Measurements from ENCODE around the gene CFAP46. TPM values are rescaled to one million over a fixed set of nuclear protein-coding genes. Genes with fewer than 3 reads are reported as not detected.
"Not testable (repeated sequence)": the region's sequence is repeated elsewhere in the genome, so short reads cannot be mapped to it uniquely, and the experiment has no call there.

The CFAP46 gene
- total and polyA plus RNA-seq, 2 of the 4 experiments (the other 2 are of a cell fraction), result 1.3 to 1.8 TPM

GRCh38 chr10:132965411-132966057, 23.2 kb upstream of the CFAP46 start:
- peaks cover 1% of the 10 kb centered on the region; the same call in 1 of the 2 replicates for H3K4me1 ChIP-seq (ENCODE audit: control insufficient read depth, insufficient read depth, low read length)

DNA sequence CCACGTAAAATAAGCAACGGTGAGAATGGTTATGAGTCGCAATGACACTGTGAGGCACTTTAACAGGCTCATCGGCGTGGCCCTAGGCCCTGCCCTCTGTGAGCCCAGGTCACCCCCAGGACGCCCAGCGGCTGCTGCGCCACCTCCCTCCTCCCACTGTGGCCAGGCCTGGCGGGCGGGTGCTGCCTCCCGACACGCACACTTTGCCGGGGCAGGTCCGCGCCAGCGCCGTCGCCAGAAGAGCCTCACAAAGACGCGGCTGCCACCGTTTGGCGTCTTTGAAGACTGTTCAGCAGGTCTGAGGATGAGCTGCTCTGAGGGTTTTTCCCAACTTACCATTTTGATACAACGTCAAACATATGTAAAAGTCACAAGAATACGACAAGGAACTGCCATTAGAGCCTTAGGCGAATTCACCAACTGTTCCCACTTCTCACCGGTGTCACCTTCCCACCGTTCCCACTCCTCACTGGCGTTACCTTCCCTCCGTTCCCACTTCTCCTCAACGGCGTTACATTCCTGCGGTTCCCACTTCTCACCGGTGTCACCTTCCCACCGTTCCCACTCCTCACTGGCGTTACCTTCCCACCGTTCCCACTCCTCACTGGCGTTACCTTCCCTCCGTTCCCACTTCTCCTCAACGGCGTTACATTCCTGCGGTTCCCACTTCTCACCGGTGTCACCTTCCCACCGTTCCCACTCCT, 22.5 kb upstream of the CFAP46 start:
- H4K8ac ChIP-seq (ENCODE audit: low read depth in 2 of 2, low read length in 2 of 2); H3K23ac ChIP-seq (ENCODE audit: low read depth, low read length); H3K36me3 ChIP-seq (ENCODE audit: control insufficient read depth, insufficient read depth, low read length); DNase-seq; H3K56ac ChIP-seq (ENCODE audit: extremely low read depth, insufficient read depth, low read length); dilution Hi-C loops (cut with HindIII; ENCODE audit: low sequenced_read_pairs, unreplicated experiment); ATAC-seq (ENCODE audit: low read depth); in situ Hi-C loops (cut with MboI; ENCODE audit: low sequenced_read_pairs); intact Hi-C loops (cut with micrococcal nuclease); H3K9ac ChIP-seq (ENCODE audit: low read depth, low read length); POLR2A ChIA-PET (ENCODE audit: unreplicated experiment); H3K18ac ChIP-seq (ENCODE audit: low read depth, low read length); H3K4ac ChIP-seq (ENCODE audit: low read depth, low read length); H3K14ac ChIP-seq (replicated peaks; ENCODE audit: low read depth, low read length); H3K4me3 ChIP-seq (ENCODE audit: insufficient read depth, low read depth, low read length); H2BK5ac ChIP-seq (ENCODE audit: low read depth, low read length, poor library complexity, severe bottlenecking); H3K4me2 ChIP-seq (ENCODE audit: low read depth, low read length); H3K9me1 ChIP-seq (ENCODE audit: insufficient read depth, low read length); H2AK9ac ChIP-seq (replicated peaks; ENCODE audit: low read depth, low read length, poor library complexity); H2AFZ ChIP-seq (replicated peaks; ENCODE audit: low read length, poor library complexity); H4K20me1 ChIP-seq (ENCODE audit: insufficient read depth, low read length); H3K79me1 ChIP-seq (ENCODE audit: low read depth in 1 of 2, low read length in 2 of 2); CTCF ChIA-PET; H3K9me3 ChIP-seq (ENCODE audit: control insufficient read depth, insufficient read depth, low read length); H2BK120ac ChIP-seq (ENCODE audit: low read depth, low read length); H4K91ac ChIP-seq (ENCODE audit: insufficient read depth, low read depth, low read length); H2BK15ac ChIP-seq (ENCODE audit: low read depth, low read length); H2AK5ac ChIP-seq (ENCODE audit: low read depth, low read length); H2BK20ac ChIP-seq (ENCODE audit: low read depth, low read length); BruUV-seq (replicated peaks); H3K27ac ChIP-seq (ENCODE audit: insufficient read depth, low read length); H3K4me1 ChIP-seq (ENCODE audit: control insufficient read depth, insufficient read depth, low read length); H4K5ac ChIP-seq (ENCODE audit: low read depth, low read length): not testable (repeated sequence)
- 56% methylated on average over 12 of the region's 43 CpGs; no CpG with 5 or more reads in 1 of the 2 experiments for WGBS, 2 experiments (ENCODE audit: extremely low coverage in 2 of 2, insufficient read length in 1 of 2)
- H3K27me3 ChIP-seq (ENCODE audit: control insufficient read depth, insufficient read depth, low read length), result peaks cover 38% of the 10 kb centered on the region

More at GRCh38 chr10:132965411-132966057, 23.2 kb upstream of the CFAP46 start:
- intact Hi-C loops (cut with micrococcal nuclease) (no loop called here), in situ Hi-C loops (cut with MboI; ENCODE audit: low sequenced_read_pairs) (no loop called here), dilution Hi-C loops (cut with HindIII; ENCODE audit: low sequenced_read_pairs, unreplicated experiment) (no loop called here)
- Histone ChIP-seq H2BK15ac (ENCODE audit: low read depth, low read length) (no peak overlapping the region), H2BK5ac (ENCODE audit: low read depth, low read length, poor library complexity, severe bottlenecking) (no peak overlapping the region), H2BK120ac (ENCODE audit: low read depth, low read length) (no peak overlapping the region), H3K9me1 (ENCODE audit: insufficient read depth, low read length) (no peaks in the 10 kb centered on the region; the same call in 1 of the 2 replicates), H3K9ac (ENCODE audit: low read depth, low read length) (no peak overlapping the region), H3K4me3 (ENCODE audit: insufficient read depth, low read depth, low read length) (no peak overlapping the region), H4K91ac (ENCODE audit: insufficient read depth, low read depth, low read length) (no peak overlapping the region), H3K79me1 (ENCODE audit: low read depth in 1 of 2, low read length in 2 of 2) (no peaks in the 10 kb centered on the region), H2AFZ (replicated peaks; ENCODE audit: low read length, poor library complexity) (no peak overlapping the region), H3K4ac (ENCODE audit: low read depth, low read length) (no peak overlapping the region), H3K27me3 (ENCODE audit: control insufficient read depth, insufficient read depth, low read length) (peaks cover 43% of the 10 kb centered on the region), H4K8ac (ENCODE audit: low read depth in 2 of 2, low read length in 2 of 2) (no peak overlapping the region), H4K20me1 (ENCODE audit: insufficient read depth, low read length) (no peaks in the 10 kb centered on the region), H3K14ac (replicated peaks; ENCODE audit: low read depth, low read length) (no peak overlapping the region), H3K4me2 (ENCODE audit: low read depth, low read length) (no peak overlapping the region), H2AK9ac (replicated peaks; ENCODE audit: low read depth, low read length, poor library complexity) (no peak overlapping the region), H2BK20ac (ENCODE audit: low read depth, low read length) (no peak overlapping the region), H3K36me3 (ENCODE audit: control insufficient read depth, insufficient read depth, low read length) (no peaks in the 10 kb centered on the region), H2AK5ac (ENCODE audit: low read depth, low read length) (no peak overlapping the region), H3K27ac (ENCODE audit: insufficient read depth, low read length) (no peak overlapping the region), H3K9me3 (ENCODE audit: control insufficient read depth, insufficient read depth, low read length) (peaks cover 1% of the 10 kb centered on the region; the same call in 1 of the 2 replicates), H3K18ac (ENCODE audit: low read depth, low read length) (no peak overlapping the region), H3K23ac (ENCODE audit: low read depth, low read length) (no peak overlapping the region), H4K5ac (ENCODE audit: low read depth, low read length) (no peak overlapping the region), H3K56ac (ENCODE audit: extremely low read depth, insufficient read depth, low read length) (no peak overlapping the region)
- no TSS peak for BruUV-seq (replicated peaks)
- ATAC-seq (ENCODE audit: low read depth), result no peak
- POLR2A ChIA-PET (ENCODE audit: unreplicated experiment), result no interaction called here
- WGBS, 2 experiments (ENCODE audit: extremely low coverage in 2 of 2, insufficient read length in 1 of 2), result 52% methylated on average over 16 of the region's 26 CpGs; no CpG with 5 or more reads in 1 of the 2 experiments
- DNase-seq, result no peak
- no peak for TF ChIP-seq MXI1 (IDR thresholded peaks at IDR 0.05; ENCODE audit: borderline replicate concordance, low read depth, low read length)
- CTCF ChIA-PET, result no interaction called here
